ENCODE measurements around the gene RC3H1. TPM values are rescaled to one million over a fixed set of nuclear protein-coding genes. Genes with fewer than 3 reads are reported as not detected.

The RC3H1 gene
- total and polyA plus RNA-seq, 10 of the 15 experiments (the other 5 are each of a cell fraction or from before 2014, with no cell fraction given) = 1.4 to 33.9 (median 11.8) TPM

DNA sequence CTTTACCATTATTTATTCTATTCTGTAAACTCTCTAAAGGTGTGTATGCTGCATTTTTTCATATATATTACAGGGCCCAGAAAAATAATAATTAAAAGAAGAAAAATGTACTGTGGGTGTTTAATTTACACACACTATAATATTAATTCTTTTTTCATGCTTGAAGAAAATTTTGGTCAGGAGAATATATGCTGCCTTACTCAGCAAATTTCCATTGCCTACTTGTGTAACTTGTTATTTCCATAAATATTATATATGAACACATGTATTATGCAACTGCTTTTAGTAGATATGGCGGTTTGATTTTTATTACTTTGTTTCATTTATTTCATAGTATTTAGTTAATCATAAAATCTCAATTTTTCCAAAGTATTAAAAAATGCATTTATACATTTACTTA is 58.7 kb downstream of the RC3H1 start:
- no peaks in the 10 kb centered on the region for H3K27me3 ChIP-seq (replicated peaks in 1 of 2; ENCODE audit: control insufficient read depth in 2 of 2, insufficient read depth in 2 of 2, low read length in 1 of 2)
- H4K20me1 ChIP-seq (ENCODE audit: control insufficient read depth, insufficient read depth) = no peaks in the 10 kb centered on the region
- no peaks in the 10 kb centered on the region for H3K4me1 ChIP-seq (ENCODE audit: control insufficient read depth, insufficient read depth, low read length)
- H3K9ac ChIP-seq (ENCODE audit: control insufficient read depth, insufficient read depth, low read length) = no peak overlapping the region
- FAIRE-seq (no peak), ATAC-seq (no peak), DNase-seq (ENCODE audit: low read depth, low spot score) (no peak)
- H2AFZ ChIP-seq (ENCODE audit: control insufficient read depth, low read depth, low read length) = no peak overlapping the region
- peaks cover 8 to 33% of the 10 kb centered on the region in 2 experiments for H3K36me3 ChIP-seq (ENCODE audit: control insufficient read depth in 2 of 2, insufficient read depth in 2 of 2, low read length in 1 of 2)
- no peak overlapping the region for H3K27ac ChIP-seq (ENCODE audit: control insufficient read depth, insufficient read depth)
- intact Hi-C loops (cut with micrococcal nuclease; ENCODE audit: unreplicated experiment) (no loop called here), in situ Hi-C loops (cut with MboI) (no loop called here)
- WGBS (ENCODE audit: insufficient coverage, insufficient replicate concordance, low lambda C conversion rate, missing lambda C conversion rate) = 100% methylated on average over 1 of the region's 1 CpG
- ChIA-PET CTCF (no interaction called here), RAD21 (ENCODE audit: unreplicated experiment) (no interaction called here), SMC1A (ENCODE audit: uncharacterized antibody, unreplicated experiment) (no interaction called here), POLR2A (no interaction called here)
- no peaks in the 10 kb centered on the region for H3K9me3 ChIP-seq (replicated peaks; ENCODE audit: control insufficient read depth, insufficient read depth, low read length)
- no peak overlapping the region for H3K4me2 ChIP-seq (ENCODE audit: control insufficient read depth, insufficient read depth)
- H3K79me2 ChIP-seq (ENCODE audit: control insufficient read depth, insufficient read depth, low read length) = no peaks in the 10 kb centered on the region
- no TSS peak for BruUV-seq (replicated peaks)
- no peak overlapping the region for H3K4me3 ChIP-seq
- TF ChIP-seq SMAD5 (IDR thresholded peaks at IDR 0.05; ENCODE audit: low read depth) = no peak
- TF ChIP-seq, protein P1, sequence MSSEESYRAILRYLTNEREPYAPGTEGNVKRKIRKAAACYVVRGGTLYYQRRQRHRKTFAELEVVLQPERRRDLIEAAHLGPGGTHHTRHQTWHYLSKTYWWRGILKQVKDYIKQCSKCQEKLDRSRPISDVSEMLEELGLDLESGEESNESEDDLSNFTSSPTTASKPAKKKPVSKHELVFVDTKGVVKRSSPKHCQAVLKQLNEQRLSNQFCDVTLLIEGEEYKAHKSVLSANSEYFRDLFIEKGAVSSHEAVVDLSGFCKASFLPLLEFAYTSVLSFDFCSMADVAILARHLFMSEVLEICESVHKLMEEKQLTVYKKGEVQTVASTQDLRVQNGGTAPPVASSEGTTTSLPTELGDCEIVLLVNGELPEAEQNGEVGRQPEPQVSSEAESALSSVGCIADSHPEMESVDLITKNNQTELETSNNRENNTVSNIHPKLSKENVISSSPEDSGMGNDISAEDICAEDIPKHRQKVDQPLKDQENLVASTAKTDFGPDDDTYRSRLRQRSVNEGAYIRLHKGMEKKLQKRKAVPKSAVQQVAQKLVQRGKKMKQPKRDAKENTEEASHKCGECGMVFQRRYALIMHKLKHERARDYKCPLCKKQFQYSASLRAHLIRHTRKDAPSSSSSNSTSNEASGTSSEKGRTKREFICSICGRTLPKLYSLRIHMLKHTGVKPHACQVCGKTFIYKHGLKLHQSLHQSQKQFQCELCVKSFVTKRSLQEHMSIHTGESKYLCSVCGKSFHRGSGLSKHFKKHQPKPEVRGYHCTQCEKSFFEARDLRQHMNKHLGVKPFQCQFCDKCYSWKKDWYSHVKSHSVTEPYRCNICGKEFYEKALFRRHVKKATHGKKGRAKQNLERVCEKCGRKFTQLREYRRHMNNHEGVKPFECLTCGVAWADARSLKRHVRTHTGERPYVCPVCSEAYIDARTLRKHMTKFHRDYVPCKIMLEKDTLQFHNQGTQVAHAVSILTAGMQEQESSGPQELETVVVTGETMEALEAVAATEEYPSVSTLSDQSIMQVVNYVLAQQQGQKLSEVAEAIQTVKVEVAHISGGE (CRISPR knock-in tag; IDR thresholded peaks at IDR 0.05) = no peak
- TF ChIP-seq SUPT20H (IDR thresholded peaks at IDR 0.05; ENCODE audit: borderline replicate concordance, control insufficient read depth, low read depth, low read length) = no peak
- TF ChIP-seq, protein P2, sequence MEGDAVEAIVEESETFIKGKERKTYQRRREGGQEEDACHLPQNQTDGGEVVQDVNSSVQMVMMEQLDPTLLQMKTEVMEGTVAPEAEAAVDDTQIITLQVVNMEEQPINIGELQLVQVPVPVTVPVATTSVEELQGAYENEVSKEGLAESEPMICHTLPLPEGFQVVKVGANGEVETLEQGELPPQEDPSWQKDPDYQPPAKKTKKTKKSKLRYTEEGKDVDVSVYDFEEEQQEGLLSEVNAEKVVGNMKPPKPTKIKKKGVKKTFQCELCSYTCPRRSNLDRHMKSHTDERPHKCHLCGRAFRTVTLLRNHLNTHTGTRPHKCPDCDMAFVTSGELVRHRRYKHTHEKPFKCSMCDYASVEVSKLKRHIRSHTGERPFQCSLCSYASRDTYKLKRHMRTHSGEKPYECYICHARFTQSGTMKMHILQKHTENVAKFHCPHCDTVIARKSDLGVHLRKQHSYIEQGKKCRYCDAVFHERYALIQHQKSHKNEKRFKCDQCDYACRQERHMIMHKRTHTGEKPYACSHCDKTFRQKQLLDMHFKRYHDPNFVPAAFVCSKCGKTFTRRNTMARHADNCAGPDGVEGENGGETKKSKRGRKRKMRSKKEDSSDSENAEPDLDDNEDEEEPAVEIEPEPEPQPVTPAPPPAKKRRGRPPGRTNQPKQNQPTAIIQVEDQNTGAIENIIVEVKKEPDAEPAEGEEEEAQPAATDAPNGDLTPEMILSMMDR (IDR thresholded peaks at IDR 0.05 in 2 of 3, conservative IDR thresholded peaks at IDR 0.05 in 1 of 3; ENCODE audit: control insufficient read depth in 2 of 3, extremely low read depth in 1 of 3, insufficient read depth in 1 of 3, low read depth in 3 of 3, low read length in 3 of 3) = no peak
- no peak for TF ChIP-seq STAT3 (IDR thresholded peaks at IDR 0.05; ENCODE audit: low read depth, low read length)
- TF ChIP-seq NR2C2 (IDR thresholded peaks at IDR 0.05; ENCODE audit: borderline replicate concordance, control insufficient read depth, insufficient read length, low read depth) = no peak
- no peak for TF ChIP-seq DPF2 (IDR thresholded peaks at IDR 0.05)
- TF ChIP-seq, protein P3, sequence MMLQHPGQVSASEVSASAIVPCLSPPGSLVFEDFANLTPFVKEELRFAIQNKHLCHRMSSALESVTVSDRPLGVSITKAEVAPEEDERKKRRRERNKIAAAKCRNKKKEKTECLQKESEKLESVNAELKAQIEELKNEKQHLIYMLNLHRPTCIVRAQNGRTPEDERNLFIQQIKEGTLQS (IDR thresholded peaks at IDR 0.05; ENCODE audit: borderline replicate concordance, extremely low read depth, low read depth, low read length) = no peak
- TF ChIP-seq ZNF24 (IDR thresholded peaks at IDR 0.05) = no peak
- TF ChIP-seq, protein P4, sequence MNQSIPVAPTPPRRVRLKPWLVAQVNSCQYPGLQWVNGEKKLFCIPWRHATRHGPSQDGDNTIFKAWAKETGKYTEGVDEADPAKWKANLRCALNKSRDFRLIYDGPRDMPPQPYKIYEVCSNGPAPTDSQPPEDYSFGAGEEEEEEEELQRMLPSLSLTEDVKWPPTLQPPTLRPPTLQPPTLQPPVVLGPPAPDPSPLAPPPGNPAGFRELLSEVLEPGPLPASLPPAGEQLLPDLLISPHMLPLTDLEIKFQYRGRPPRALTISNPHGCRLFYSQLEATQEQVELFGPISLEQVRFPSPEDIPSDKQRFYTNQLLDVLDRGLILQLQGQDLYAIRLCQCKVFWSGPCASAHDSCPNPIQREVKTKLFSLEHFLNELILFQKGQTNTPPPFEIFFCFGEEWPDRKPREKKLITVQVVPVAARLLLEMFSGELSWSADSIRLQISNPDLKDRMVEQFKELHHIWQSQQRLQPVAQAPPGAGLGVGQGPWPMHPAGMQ (IDR thresholded peaks at IDR 0.05; ENCODE audit: borderline replicate concordance) = no peak
- TF ChIP-seq YY1 (IDR thresholded peaks at IDR 0.05; ENCODE audit: low read depth, low read length) = no peak
- TF ChIP-seq, protein P5, sequence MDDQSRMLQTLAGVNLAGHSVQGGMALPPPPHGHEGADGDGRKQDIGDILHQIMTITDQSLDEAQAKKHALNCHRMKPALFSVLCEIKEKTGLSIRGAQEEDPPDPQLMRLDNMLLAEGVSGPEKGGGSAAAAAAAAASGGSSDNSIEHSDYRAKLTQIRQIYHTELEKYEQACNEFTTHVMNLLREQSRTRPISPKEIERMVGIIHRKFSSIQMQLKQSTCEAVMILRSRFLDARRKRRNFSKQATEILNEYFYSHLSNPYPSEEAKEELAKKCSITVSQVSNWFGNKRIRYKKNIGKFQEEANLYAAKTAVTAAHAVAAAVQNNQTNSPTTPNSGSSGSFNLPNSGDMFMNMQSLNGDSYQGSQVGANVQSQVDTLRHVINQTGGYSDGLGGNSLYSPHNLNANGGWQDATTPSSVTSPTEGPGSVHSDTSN (IDR thresholded peaks at IDR 0.05; ENCODE audit: insufficient replicate concordance, low read depth, low read length) = no peak
- no peak for TF ChIP-seq EED (IDR thresholded peaks at IDR 0.05; ENCODE audit: low read depth)
- TF ChIP-seq SMC3 (IDR thresholded peaks at IDR 0.05; ENCODE audit: borderline replicate concordance, low read length) = no peak
- TF ChIP-seq IRF4 (IDR thresholded peaks at IDR 0.05; ENCODE audit: low read depth, low read length) = no peak
- no peak for TF ChIP-seq ZZZ3 (IDR thresholded peaks at IDR 0.05; ENCODE audit: control insufficient read depth, insufficient read length, low read depth)
